GM18505 (cell line): ENCODE data around the gene ATP6V0C.

ENCODE experiments used
- ATAC-seq: cut with Tn5 transposase; IDR thresholded peaks from one replicate; pipeline ENCODE4 v1.9.1; 2021; ENCODE audit not compliant: unreplicated experiment
- POLR2A ChIP-seq: IDR thresholded peaks from 4 replicates; pipeline ENCODE4 v1.6.1; 2011; ENCODE audit warnings: borderline replicate concordance; ENCODE audit not compliant: insufficient read depth, insufficient read length; ENCODE audit errors: extremely low read depth

Gene ATP6V0C

DNA sequence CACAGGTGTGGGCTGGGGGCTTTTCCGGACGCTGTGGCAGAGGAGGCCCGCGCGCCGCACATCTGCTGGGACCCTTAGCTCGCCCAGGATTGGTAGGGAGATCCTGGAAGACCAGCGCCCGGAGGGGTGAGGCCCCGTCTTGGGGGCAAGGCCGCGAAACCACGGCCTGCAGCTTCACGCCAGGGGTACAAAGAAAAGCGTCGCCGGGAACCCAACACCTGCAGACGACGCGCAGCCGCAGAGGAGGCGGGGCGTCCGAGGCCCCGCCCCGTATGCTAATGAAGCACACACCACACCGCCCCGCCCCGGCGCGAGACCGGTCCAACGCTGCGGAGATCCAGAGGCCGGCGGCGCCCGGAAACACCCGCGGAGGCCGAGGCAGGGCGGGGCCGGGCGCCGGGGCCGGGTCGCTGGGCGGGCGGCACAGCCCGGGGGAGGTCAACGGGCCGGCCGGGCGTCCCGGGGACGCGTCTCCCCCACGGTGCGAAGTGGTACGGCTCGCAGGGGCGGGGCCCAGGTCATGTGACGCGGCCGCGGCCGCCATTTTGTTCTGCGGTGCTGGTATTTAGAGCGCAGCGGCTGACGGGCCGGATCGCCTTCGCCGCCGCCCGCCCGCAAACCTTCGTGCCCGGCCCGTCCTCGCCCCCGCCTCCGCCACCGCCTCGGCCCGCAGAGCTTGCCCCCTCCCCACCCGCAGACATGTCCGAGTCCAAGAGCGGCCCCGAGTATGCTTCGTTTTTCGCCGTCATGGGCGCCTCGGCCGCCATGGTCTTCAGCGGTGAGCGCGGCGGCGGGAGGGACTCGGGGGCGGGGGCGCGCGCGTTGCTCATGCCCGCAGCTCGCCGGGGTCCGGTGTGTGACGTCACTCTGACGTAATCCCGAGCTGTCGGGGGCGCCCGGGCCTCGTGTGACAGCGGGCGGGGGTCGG lies at the start of gene ATP6V0C:
Gene ATP6V0C, plus strand, starts transcription at position 548 of the 928 bp plus-strand sequence. Its CDS starts 152 bp downstream, at position 700.
- peak; percentile 95 for TF ChIP-seq POLR2A
- ATAC-seq: peak; percentile 69

DNA sequence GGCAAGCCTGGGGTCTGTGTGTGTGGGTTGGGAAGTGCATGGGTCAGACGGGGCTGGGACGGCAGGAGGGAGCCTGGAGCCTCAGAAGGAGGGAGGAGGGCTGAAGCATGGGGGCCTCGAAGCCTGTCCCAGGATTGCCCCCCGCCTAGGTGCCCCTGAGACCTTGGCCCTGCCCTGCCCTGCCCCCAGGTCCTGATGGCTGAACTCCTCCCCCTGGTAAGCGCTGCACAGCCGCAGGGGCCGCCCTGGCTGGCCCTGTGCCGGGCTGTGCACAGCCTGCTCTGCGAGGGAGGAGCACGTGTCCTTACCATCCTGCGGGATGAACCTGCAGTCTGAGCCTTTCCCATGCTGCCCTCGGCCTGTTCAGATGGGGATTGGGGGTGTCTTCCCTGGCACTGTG lies 49.4 kb upstream of the ATP6V0C start:
- TF ChIP-seq POLR2A: no peak
- no peak for ATAC-seq

DNA sequence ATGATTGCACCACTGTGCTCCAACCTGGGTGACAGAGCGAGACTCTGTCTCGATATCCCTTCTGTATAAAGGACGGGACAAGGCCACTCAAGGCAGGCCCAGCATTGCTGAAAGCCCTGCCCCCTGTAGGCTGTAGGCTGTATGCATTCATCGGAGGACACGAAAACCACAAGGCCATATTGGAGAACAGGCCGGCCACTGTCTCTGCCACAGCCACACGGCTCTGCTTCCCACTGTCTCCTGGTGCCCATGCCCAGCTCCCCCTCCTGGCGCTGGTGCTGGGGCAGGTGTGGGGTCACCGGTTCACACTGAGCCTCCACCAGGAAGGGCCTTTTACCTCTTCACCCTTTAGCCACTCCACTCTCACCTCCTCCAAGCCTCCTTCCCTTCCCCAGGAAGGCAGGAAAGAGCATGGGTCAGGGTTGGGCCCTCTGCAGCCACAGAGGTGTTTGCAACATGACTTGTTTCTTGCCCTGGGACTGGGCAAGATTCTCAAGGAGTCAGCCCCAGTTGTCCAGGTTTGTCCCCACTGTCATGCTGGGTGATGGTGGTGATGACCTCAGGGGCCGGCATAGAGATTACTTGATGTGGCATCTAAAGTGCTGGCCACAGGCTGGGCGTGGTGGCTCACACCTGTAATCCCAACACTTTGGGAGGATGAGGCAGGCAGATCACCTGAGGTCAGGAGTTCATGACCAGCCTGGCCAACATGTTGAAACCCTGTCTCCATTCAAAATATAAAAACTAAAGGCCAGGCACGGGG lies 47.9 kb upstream of the ATP6V0C start:
- no peak for ATAC-seq
- no peak for TF ChIP-seq POLR2A

DNA sequence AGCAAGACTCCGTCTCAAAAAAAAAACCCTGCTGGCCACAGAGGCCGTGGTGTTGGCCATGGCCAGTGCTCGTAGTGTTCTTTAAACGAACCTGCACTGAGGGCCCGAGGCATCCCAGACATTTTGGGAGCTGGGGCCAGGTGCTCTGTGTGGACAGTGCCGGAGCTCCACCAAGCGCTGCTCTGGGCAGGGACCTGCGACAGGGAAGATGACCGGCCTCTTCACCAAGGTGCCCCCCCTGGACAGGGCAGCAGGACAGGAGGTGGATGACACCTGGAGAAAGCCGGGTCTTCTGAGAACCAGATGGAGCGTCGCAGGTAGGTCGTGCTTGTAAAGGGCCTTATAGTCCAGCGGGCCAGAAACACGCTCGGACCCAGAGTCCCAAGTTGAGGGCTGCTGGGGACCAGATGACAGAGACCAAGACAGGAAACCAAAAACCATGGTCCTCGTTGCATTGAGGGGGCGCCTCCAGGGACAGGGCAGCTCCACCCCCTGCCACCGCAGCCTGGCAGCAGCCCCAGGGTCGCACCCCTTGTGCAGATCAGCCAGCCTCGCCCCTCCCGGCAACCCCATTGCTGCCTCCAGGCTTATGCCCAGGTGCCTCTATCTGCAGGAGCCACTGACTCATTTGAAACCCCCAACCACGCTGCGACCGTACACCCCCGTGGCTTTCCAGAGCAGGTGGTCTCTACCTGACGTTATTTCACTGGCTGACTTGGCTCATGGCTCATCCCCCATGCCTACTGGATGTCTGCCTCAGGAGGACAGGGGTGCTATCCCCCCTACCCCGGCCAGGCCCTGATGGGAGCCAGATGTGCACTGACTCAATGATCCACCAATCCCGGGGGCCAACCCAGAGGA lies 46.9 kb upstream of the ATP6V0C start:
- no peak for TF ChIP-seq POLR2A
- ATAC-seq: no peak

DNA sequence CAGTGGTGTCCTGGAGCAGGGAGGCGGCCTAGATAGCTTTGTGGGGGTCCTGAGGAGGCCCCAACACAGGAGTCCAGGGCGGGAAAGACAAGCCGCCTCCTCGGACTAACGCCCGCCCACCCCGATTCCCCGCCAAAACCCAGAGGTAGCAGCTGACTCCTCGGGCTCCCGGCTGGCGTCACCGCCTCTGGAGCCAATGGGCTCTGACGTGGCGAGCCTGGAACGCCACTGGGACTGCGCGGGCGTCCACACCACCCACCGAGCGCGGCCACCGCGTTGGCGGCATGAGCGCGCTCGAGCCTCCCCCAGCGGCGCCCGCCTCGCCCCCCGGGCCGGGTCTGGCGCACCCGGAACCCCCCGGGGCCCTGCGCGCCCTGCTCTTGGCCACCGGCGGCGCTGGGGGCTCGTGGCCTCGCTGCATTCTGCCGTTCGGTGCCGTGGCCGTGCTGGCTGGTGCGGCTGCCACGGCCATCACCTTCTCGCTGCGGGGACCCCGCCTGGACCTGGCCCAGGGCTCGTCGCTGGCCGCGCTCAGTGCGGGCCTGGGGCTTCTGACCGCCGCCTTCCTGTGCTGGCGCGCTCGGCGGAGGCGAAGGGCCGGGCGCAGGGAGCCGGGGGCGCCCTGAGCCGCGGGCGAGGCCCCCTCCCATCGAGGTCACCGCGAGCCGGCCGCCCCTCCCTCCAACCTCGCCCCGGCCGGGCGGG lies 46.1 kb upstream of the ATP6V0C start:
- ATAC-seq: no peak
- TF ChIP-seq POLR2A: peak; percentile 38

DNA sequence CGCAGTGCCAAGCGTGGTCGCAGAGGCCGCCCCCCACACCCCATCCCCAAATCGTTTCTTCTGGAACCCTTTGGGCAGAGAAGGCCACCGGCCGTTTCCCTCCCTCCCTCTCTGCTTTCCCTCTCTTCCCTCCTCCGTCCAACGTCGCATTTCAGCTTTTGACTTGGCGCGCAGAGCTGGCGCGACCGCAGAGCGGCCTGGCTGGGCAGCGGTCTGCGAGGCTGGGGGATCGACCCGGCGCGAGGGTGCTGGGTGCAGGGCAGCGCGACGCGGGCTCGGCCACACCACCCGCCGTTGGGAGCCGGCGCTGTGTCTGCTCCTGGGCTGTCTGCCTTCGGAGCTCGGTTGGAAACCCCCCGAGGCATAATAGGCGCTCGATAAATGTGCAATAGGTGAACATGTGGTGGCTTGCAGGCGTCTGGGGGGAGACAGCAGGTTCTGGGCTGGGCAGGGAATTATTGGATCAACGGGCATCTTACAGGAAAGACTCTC lies 45.5 kb upstream of the ATP6V0C start:
- no peak for TF ChIP-seq POLR2A
- ATAC-seq: no peak

DNA sequence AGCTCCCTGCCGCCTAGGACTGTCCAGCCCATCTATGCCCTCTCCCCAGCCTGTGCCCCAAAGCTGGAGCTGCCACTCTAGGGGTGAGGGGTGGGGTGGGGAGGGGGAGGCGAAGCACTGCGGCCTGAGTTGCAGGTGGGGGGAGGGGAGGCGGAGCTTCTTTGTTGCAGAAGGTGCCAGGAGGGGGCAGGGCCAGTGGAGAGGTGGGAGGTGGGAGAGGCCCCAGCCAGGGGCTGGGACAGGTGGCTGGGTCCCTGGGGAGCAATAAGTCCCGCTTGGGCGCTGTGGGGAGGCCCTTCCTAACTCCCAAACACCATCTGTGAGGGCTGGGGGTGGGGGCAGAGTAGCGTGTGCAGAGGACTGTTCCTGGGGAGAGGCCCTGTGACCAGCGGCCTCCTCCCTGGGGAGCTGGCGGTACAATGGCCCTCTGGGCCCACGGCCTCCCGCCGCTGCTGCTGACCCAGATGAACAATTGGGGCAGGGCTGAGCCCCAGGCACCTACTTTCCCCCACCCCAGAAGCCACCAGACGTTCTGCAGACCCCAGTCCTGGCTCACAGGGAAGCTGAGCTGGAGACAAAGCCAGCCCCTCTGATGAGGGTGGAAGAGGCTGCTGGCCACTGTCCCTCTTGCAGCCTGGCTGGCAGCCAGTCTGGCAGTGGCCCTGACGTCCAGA lies 44.9 kb upstream of the ATP6V0C start:
- TF ChIP-seq POLR2A: no peak
- no peak for ATAC-seq

DNA sequence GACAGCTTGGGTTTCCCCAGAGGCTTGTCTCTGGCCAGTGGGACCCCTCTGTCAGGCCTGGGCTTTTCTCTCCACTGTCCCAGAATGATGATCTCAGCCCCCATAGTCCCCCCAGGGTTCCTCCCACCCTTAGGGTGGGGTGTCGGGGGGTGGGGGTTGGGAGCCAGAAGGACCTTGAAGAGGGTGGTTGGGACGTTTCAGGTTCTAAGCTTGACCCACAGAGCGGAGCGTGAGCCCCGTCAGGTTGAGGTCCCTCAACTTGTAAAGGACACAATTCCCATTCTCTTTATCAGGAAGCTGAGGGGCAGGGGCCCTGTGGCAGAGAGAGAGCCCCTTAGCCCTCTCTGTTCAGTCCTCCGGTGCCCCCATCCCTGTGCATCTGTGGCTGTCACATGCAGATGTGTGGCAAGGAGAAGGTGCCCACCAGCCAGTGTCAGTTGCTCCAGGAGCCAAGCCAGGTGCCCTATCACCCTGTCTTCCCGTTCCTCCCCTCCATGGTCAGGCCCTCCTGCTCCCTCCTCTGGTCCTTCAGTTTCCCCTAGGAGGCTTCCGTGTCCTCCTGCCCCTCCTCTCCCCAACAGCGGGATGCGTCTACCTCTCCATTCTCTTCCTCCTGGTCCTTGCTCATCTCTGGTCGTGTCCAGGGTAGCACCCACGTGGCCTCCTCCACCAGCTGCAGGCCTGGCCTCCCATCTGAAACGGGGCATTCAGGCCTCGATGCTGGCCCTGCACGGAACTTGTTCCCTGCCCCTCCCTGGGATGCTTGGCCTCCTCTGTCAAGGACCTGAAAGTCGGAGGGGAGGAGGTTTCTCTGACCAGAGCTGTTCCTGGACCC lies 44.1 kb upstream of the ATP6V0C start:
- ATAC-seq: no peak
- no peak for TF ChIP-seq POLR2A

DNA sequence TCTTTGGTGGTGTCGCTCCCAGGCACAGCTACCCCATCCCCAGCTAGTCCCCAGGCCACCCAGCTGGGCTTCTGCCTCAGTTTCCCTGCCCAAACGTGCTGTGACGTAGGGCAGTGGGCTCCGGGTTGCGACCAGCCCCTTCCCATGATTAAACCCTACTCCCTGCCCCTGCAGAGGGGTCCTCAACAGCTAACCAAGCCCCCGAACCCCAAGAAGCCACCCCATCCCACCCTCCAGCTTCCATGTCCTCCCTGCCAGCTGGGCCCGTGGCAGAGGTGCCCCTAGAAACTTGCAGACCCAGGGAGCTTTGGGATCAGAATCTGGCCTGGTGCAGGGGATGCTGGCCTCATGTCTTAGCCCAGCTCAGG lies 43.5 kb upstream of the ATP6V0C start:
- no peak for TF ChIP-seq POLR2A

DNA sequence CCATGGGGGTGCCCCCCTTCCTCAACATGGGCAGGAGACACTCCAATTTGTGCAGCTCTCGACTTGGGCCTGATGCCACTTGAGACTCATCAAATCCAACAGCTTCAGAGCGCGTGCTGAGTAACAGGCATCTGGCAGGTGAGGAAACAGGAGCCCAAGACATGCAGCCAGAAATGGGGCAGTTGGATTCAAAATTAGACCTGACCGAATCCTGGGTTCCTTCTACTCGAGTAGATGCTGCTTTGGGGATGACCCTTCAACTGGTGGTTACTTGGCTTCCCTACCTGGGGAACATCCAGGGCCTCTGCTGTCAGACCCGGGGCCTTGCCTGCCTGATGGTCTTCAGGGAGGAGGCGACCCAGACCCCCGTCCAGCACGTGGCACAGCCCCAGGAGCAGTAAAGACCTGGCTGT lies 43.1 kb upstream of the ATP6V0C start:
- no peak for ATAC-seq

More for the DNA sequence above, 43.5 kb upstream of the ATP6V0C start:
- no peak for ATAC-seq

DNA sequence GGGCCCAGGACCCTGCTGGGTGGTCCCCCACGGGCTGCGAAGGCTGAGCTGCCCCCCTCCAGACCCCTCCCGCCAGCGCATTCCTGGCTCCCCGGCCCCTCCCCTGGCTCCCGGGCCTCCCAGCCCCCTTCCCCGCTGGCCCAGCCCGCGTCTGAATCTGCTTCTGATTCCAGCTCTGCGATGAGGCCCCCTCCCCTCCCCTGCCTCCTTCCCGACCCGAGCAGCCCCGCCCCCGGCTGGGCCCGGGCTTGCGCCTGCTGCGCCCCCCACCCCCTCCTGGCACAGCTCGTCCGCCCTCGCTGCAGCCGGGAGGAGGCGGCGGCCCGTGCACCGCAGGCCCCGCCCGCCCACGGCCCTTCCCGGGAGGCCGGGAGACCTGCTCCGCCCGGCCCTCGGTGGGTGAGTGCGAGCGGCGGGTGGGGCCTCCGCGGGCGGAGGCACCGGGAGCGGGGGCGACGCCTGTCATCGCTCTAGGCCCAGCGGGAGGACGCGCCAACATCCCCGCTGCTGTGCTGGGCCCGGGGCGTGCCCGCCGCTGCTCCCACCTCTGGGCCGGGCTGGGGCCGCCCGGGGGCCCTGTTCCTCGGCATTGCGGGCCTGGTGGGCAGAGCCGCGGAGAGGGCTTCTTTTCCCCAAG lies 42.6 kb upstream of the ATP6V0C start, which contains the start of gene NTN3:
Gene NTN3, plus strand, starts transcription at position 282 of the 637 bp plus-strand sequence. CDS start 405 bp downstream, outside the sequence.
- TF ChIP-seq POLR2A: no peak
- no peak for ATAC-seq

More for the DNA sequence above, 43.1 kb upstream of the ATP6V0C start:
- no peak for TF ChIP-seq POLR2A
